Inflammatory macrophage treated with lipopolysaccharide for 4 hours (primary cell): Measurements from ENCODE around the gene TBC1D14.
A peak's percentile ranks its signal among the peaks of the same experiment; 100 is the strongest.

Experiments used
- DNase-seq: peaks from one replicate; pipeline ENCODE4 v3.0.0-alpha.2; 2020

Gene TBC1D14

DNA sequence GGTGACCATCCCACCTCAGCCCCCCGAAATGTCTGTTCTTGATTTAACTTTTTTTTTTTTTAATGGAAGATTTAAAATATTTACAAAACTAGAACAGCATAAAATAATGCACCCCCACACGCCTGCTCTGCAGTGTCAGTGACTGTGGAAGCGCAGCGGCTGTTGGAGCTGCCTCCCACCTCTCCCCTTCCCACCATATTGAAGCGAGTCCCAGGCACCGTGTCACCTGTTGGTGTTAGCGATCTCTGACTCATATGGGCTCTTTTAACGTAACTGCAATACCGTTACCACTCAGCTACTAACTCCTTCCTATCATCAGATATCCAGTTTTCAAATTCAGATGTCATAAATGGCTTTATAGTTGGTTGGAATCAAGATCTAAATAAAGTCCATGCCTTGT lies 116.5 kb downstream of the TBC1D14 start:
- DNase-seq = no peak

DNA sequence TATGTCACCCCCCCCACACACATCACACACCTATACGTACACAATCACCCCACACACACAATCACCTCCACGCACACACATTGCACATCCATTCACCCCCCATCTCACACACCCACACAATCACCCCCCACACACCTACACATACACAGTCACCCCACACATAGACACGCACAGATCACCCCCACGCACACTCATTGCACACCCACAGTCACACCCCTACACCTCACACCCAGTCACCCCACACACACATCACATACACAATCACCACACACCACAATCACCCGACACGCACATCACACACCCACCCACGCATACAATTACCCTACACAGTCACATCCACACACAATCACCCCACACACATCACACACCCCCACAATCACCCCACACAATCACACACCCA lies 117.7 kb downstream of the TBC1D14 start:
- DNase-seq = no peak

DNA sequence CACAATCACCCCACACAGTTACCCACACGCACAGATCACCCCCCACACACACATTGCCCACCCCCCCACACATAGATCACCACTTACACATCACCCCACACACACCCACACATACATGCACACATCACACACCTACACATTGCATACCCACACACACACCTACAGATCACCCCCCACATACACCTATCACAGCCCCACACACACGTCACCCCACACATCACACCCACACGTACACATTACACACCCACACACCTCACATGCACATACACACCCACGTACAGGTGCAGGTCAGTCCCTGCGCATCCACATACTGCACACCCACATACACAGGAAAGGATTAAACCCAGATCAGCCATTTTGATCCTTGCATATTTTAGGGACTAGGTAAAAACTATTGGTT lies 118.3 kb downstream of the TBC1D14 start:
- DNase-seq = no peak

DNA sequence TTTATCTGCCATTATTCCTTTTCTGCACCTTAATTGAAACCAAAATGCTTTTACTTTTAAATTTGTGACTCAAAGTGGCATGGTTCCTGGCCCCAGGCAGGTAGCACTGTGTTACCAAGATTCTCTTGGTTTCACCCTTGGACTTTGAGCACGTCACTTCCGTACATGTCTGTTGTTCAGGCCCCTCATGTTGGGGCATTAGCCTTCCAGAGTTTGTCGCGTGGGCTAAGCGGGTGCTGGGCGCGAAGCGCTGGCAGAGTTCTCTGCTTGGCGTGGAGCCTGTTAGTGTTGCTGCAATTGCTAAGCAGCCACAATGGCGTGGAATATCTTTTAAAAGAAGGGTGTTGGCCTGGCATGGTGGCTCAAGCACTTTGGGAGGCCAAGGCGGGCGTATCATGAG lies 119.6 kb downstream of the TBC1D14 start:
- no peak for DNase-seq

DNA sequence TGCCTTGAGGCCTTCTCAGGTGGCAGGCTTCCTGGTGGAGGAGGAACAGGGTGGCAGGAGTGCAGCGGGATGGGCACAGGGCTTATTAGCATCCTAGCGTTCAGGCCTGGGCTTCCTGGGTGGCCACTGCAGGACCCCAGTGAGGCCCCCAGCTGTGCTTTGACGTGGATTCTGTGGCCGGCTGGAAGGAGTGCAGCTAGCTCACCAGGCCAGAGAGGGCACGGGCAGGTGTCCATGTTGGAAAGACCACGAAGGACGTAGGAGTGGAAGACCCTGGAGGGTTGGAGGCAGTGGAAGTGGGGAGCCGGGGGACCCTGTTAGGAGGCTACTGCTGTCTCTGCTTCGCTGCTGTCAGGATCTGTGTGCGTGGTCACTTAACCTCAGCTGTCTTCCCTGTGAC lies 120.3 kb downstream of the TBC1D14 start:
- no peak for DNase-seq

DNA sequence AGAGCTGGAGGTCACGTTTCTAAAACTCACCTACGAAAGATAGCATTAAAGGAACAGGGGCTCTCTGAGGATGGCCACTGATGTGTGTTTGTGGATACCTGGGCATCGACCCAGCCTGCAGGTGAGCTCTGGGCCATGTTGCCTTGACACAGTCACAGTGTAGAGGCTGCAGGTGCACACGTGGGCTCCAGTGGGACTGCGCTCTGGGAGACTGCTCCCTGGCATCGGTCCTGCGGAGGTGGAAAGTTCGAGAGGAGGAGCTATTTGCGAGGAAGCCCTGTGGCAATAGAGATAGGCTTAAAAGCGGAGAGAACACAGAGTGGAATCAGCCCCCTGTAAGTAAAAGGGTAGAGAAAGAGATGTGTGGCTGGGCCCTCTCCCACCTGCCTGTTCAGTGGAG lies 121.2 kb downstream of the TBC1D14 start:
- DNase-seq = no peak

DNA sequence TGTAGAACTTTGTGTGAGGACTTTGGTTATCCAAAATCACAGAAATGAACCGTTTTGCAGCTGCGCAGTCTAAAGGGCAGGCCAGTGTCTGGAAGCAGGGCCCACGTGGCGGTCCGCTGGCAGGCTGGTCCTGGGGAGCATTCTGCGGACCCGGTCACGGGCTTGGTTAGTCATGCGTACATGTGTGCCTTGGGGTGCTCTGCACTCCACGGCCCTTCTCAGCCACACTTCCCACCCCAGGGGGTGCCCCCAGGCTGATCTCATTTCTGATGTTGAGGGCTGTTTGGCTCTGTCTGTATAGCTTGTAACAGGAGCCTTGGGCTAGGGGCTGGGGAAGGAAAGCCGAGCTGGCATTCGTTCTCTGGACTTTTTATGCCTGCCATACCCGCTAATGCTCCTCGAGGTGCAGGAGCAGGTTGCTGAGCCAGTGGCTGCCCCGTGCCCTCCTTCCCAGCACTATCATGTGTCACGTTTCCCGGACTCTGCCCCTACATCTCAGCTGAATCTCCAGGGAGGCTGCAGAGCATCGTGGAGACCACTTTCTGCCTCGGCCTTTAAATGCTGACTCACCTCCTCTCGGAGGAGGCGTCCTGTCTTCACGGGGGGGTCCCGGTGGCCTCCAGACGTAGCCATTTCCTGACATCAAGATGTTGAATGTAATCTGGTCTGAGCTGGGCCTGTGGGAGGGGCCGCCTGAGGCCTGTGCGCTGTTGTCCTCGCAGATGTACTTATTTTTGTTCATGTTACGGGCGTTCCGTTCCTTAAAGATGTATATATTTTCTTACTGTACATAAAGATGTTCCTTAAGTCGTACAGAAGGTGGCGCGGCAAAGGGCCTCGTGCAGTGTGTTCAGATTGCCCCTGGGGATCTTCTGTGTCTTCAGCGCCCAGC lies 122.2 kb downstream of the TBC1D14 start:
- DNase-seq = no peak

DNA sequence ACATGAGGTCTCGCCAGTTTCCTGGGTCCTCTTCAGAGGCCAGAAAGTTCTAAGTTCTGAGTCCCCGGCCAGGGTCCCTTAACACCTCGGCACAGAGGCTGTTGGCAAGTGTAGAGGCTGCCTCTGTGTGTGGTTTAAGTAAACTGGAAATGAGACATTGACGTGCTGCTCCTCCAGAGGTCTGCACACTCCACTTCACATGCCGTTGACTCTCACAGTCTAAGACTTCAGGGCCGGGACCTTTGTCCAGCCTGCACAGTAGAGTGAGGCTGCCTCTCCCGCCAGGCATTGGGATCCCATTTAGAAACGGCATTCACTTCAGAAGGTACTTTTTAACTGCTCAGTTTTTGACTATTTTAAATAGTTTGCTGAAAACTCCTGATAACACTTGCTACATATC lies 123.0 kb downstream of the TBC1D14 start:
- DNase-seq = no peak

DNA sequence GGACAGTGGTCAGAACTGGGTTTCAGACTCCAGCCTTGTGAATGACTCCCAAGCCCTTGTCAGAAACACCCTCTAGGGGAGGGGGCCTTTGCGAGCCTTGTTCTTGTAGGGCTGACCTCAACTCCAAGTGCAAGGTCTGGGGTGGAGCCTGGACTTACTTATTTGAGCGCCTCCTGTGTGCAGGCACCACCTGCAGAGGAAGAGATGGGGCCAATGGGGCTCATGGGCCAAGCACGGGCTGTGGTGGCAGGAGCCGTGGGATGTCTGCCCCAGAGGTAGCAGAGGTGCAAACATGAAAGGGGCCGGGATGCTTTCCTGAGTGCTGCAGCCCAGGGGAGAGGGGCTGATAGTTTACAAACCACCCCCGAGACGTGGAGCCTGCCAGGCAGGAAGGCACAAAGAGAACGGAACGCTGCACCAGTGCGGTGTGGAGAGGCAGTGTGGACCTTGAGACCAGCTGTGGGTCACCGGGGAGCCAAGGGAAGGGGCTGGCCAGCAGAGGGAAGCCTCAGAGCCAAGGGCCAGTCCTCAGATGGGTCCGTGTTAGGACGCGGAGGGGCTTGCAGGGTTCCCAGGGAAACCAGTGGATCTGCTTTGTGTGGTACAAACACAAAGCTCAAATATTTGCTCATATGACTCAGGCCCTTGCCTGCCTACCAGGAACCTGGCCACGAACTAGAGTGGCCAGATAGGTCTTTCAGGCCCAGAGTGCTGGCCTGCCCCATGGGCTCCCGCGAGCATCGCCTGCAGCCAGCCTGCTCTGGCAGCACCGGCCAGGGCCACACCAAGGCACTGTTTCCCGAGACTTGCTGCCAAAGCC lies 124.8 kb downstream of the TBC1D14 start:
- no peak for DNase-seq

DNA sequence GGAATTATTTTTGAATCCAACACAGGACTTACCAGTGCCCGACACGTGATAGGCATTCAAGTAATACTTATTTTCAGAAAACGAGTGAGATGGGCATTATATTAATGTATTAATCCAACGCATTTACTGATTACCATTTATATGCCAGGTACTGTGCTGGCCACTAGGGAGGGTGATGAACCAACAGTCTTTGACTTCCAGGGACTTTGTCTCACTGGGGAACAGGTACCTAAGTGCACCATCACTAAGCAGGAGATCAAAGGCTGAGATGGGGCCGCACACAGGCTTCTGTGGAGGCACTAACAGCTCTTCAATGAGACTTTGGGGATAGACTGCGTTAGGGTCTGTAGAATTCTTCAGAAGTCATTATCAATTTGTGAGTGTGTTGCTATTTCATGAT lies 127.8 kb downstream of the TBC1D14 start:
- DNase-seq = no peak

DNA sequence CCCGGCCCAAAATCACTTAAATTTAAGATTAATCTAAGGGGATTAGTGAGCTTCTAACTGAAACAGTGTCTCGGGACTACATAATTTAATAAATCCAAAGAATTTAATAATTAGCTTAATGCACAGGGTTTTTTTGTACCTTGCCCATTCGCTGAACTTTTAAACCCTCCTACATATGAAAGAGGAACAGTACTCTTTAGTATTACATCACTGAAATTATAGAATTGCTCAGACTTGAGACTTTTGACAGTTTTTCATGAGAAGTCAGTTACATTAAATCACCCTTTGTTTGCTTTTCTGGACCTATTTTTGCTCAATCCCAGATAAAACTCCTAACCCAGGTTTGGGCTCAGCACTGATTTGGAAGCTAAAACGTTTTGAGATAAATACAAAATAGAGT lies 131.1 kb downstream of the TBC1D14 start:
- peak; percentile 68 for DNase-seq

DNA sequence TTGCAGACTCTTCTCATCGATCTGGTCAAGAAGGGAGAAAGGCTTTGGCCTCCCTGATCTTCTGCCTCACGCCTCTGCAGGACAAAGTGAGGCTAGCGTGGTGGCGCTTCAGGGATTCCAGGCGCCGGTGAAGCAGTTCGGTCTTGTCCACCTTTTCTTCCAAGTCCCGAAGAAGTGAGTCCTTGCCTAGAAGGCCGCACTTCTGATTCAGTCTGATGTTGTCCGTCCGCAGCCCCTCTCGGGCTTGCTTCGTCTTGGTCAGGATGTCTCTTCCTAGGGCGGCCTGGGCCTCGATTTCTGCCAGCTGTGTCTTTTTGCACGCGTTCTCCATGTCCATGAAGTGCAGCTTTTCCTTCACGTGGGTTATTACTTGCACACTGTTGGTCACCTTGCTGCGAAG lies 131.6 kb downstream of the TBC1D14 start:
- no peak for DNase-seq

DNA sequence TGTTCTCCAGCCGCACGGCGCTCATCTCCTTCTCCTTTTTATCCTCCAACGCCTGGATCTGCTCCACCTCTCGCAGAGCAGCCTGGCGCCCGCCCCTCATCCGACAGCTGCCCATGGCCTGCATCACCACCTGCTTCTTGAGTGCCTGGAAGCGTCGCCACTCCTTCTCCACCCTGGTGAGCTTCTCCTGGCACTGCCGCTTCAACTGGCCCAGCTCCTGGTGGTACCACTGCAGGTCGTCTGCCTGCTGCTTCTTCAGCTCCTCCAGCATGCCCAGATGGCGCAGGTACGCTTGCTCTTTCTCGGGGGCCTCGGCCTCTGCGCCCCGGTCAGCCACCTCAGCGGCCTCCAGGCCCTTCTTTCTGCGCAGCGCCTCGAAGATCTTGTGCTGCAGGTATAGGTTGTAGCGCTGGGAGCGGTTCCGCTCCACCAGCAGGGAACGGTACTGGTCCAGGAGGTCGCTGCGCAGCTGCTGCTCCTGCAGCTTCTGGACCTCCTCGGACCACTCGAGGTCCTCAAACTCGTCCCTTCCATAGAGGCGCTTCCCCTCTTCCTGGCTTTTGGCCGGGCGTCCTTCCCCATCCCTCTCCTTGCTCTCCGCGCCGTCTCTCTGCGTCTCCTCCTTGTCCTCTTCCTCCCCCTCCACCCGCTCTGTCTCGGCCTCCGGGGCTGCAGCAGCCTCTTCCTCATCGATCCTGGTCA lies 132.3 kb downstream of the TBC1D14 start:
- no peak for DNase-seq

DNA sequence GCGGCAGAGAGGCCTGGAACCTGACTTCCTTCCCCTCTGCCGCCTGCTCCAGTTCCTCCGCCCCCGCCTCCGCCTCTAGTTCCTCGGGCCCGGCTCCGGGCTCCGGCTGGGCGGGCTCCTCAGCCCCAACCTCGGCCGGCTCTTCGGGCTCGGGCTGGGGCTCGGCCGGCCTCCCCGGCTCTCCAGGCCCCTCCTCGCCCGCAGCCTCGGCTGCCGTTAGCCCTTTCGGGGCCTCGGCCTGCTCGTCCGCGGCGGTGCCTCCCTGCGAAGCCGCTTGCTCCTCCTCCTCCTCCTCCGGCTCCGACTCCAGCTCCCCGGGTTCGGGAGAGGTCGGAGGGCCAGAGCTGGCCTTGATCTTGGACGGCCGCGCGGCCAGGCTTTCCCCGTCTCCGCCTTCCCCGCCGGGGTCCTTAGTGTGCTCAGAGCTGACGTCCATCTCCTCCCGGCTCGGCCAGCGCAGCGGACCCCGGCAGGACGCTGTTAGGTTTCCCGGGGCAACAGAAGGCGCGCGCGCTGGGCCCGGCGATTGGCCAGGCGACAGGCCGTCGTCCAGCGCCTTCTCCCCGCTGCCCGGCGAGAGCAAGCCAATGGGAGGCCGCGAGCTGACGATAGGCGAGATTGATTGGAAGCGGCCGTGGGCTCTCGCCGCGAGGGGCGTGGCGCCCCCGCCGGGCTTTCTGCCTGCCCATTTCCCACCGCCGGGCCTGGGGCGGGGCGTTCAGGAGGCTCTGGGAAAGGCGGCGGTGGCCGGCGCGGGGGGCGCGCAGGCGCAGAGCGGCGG lies 133.1 kb downstream of the TBC1D14 start:
- peak; percentile 99 for DNase-seq

DNA sequence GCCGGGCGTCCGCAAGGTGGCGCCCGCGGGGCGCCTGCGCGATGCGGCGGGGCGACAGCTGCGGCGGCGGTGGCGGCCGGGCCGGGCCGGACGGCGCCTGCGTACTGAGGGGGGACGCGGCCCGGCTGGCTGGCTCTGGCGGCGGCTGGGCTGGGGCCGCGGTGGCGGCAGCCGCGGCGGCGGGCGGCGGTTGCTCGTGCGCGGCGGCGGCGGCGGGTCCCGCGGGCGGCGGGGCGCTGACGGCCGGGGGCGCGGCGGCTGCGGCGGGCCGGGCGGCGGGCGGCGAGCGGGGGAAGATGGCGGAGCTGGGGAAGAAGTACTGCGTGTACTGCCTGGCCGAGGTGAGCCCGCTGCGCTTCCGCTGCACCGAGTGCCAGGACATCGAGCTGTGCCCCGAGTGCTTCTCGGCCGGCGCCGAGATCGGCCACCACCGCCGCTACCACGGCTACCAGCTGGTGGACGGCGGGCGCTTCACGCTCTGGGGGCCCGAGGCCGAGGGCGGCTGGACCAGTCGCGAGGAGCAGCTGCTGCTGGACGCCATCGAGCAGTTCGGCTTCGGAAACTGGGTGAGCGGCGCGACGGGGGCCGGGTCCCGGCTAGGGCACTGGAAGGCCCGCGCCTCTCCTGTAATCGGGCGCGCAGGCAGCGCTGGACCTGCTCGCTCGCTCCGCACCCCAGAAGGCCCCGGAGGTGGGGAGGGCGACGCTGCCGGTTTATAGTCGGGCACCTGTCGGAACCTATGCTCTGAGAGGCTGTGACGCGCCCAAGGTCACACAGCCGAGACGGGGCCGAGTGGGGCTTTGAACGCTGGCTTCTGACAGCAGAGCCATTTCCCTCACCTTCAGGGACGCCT lies 133.9 kb downstream of the TBC1D14 start, which contains the start of gene TADA2B:
Gene TADA2B, plus strand, starts transcription at position 89 of the 853 bp plus-strand sequence. Its CDS starts 208 bp downstream, at position 297.
- peak; percentile 53 for DNase-seq

DNA sequence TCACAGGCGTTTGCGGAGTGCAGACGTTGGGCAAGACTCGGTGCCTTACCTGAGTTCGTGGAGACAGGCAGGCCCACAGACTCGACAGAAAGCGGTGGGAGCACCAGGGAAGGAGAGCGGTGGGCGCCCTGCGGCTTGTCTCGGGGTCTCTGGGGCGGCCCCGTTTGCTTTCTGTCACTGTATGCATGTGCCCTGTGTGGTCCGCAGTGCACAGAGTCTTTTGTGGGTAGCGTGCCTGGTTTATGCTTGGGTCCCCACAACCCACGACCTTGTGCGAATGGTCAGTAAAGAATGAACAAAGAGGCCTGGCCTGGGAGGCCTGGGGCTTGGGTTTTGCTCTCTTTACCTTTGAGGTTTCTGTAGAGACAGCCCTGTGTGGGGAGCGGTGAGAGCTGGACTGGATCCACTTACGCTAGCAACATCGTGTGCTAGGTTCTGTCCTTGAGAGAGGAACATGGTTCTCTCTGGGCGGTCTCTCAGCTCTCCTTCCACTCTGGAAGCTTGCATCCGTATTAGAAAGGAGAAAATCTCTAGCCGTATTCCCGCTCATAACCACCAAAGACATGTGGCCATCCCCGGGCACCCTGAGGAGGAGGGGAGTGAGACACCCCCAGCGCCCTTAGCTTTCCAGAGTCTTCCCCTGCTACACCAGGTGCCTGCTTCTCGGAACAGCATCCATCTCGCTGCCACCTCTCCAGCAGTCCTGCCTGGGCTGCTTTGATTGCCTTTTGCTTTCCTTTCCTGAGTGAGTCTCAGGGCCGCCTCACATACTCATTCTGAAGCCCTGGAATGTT lies 134.7 kb downstream of the TBC1D14 start:
- no peak for DNase-seq

DNA sequence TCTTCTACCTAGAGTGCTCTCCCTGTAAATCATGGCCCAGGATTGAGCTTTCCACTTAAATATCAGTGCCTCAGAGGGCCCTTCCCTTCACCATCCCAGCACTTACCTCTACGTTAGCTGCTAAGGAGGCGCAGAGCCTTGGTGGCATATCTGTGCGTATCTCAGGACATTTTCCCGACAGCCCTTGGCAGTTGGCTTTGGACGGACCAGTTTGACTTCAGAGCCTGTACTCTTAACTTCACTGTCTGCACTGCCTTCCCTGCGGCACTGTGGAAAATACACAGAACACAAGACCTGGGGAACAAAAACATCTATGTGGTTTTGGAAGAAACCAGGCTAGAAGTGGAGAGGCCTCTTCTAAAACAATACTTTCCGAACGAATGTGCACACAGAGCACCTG lies 135.9 kb downstream of the TBC1D14 start:
- no peak for DNase-seq

DNA sequence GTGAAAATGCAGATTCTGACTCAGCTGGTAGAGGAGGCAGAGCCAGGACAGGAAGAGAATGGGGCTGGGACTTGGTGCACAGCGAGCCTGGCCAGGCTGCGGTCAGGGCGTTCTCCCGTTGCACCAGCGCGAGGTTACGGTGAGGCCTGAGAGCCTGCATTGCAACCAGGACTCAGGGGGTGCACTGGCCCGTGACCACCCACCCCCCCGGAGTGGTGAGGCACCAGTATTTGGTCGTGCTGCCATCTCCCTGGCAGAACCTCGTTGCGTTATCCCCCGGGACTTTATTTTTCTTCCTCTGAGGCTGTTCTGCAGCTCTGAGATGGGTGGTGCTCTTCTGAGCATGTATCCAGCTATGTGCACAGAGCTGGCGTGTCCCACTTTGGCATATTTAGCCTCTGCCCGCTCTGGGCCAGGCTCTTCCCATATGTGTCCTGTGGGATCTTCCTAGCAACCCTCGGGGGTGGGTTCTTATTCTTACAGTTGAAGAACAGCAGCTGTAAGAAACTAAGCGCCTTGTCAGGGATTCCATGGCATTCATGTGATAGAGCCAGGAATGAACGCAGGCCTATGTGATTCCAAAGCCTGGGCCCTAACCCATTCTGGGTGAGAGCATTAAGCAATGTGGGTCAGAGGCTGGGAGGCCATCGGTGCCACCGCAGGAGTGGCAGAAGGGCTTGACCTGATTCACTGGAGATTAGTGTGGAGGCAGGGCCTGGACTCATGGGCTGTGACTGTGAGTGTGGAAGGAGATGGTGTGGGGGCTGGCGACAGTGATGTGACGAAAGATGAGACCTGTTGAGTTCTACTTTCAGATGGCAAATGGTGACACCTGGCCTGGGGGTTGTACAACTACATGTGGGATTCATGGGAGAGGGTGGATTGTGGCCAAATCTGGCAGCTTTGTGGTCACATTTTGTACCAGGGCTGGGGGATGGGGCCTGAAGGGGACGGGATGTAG lies 136.6 kb downstream of the TBC1D14 start:
- DNase-seq = no peak

DNA sequence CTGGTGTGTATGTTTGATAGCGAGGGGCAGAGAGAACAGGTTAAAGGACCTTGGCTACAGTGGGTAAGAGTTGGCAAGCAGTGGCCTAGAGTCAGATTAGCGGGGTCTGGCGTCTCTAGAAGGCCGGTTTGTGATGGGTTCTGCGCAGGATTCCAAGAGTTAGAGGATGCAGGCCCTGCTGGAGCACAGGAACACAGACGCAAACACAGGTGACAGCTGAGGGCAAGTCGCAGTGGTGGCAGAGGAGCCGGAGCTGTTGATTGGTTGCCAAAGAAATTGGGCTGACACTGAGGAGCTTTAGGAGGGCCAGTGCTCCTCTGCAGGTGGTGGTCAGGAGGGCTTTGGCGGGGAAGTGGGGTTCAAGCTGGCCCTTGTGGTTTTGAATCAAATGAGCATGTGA lies 137.3 kb downstream of the TBC1D14 start:
- DNase-seq = no peak
